ENCODE measurements around the gene CCDC83. TPM values are rescaled to one million over a fixed set of nuclear protein-coding genes. Genes with fewer than 3 reads are reported as not detected.

The CCDC83 gene
- total RNA-seq, result not detected
- long read RNA-seq, result 0 reads

GRCh38 chr11:85855341-85855656 is at the start of gene CCDC83:
CCDC83 (plus strand) TSS chr11:85855383; CDS start chr11:85865124, 9,741 bp downstream.
- H3K9me3 ChIP-seq (replicated peaks), result peaks cover 6% of the 10 kb centered on the region
- intact Hi-C loops (cut with micrococcal nuclease), result no loop called here
- peak within 1 kb of the TSS; percentile 91 for H3K27ac ChIP-seq (replicated peaks)
- H3K4me1 ChIP-seq, result peaks cover 13% of the 10 kb centered on the region
- DNase-seq, result no peak
- H3K4me3 ChIP-seq, result peak within 1 kb of the TSS; percentile 71
- TF ChIP-seq CTCF (IDR thresholded peaks at IDR 0.05; ENCODE audit: borderline replicate concordance), result no peak
- H3K27me3 ChIP-seq (ENCODE audit: low read depth), result no peaks in the 10 kb centered on the region
- H3K36me3 ChIP-seq, result no peaks in the 10 kb centered on the region

GRCh38 chr11:85805387-85805786 is 49.8 kb upstream of the CCDC83 start:
- no peak for TF ChIP-seq CTCF (IDR thresholded peaks at IDR 0.05; ENCODE audit: borderline replicate concordance)
- Histone ChIP-seq H3K9me3 (replicated peaks) (no peaks in the 10 kb centered on the region), H3K36me3 (no peaks in the 10 kb centered on the region), H3K27ac (replicated peaks) (no peak overlapping the region), H3K4me3 (no peak overlapping the region), H3K27me3 (ENCODE audit: low read depth) (no peaks in the 10 kb centered on the region), H3K4me1 (peaks cover 7% of the 10 kb centered on the region)
- no peak for DNase-seq
- intact Hi-C loops (cut with micrococcal nuclease), result no loop called here

GRCh38 chr11:85806016-85806415 is 49.2 kb upstream of the CCDC83 start:
- Histone ChIP-seq H3K4me3 (no peak overlapping the region), H3K4me1 (peaks cover 12% of the 10 kb centered on the region), H3K27ac (replicated peaks) (no peak overlapping the region), H3K9me3 (replicated peaks) (no peaks in the 10 kb centered on the region), H3K27me3 (ENCODE audit: low read depth) (no peaks in the 10 kb centered on the region), H3K36me3 (no peaks in the 10 kb centered on the region)
- TF ChIP-seq CTCF (IDR thresholded peaks at IDR 0.05; ENCODE audit: borderline replicate concordance), result no peak
- no peak for DNase-seq
- intact Hi-C loops (cut with micrococcal nuclease), result no loop called here

- peaks cover 17% of the 10 kb centered on the region for H3K4me1 ChIP-seq
- TF ChIP-seq CTCF (IDR thresholded peaks at IDR 0.05; ENCODE audit: borderline replicate concordance), result no peak
- no peaks in the 10 kb centered on the region for H3K36me3 ChIP-seq
- no peak overlapping the region for H3K27ac ChIP-seq (replicated peaks)
- no peak overlapping the region for H3K4me3 ChIP-seq
- H3K9me3 ChIP-seq (replicated peaks), result no peaks in the 10 kb centered on the region
- intact Hi-C loops (cut with micrococcal nuclease), result no loop called here
- H3K27me3 ChIP-seq (ENCODE audit: low read depth), result no peaks in the 10 kb centered on the region
- DNase-seq, result no peak
These were observed 48.3 kb upstream of the CCDC83 start for GRCh38 chr11:85806876-85807275.

- H3K4me1 ChIP-seq, result peaks cover 17% of the 10 kb centered on the region
- peak overlapping the region; percentile 80 for H3K4me3 ChIP-seq
- H3K9me3 ChIP-seq (replicated peaks), result no peaks in the 10 kb centered on the region
- no peak overlapping the region for H3K27ac ChIP-seq (replicated peaks)
- no peaks in the 10 kb centered on the region for H3K27me3 ChIP-seq (ENCODE audit: low read depth)
- DNase-seq, result no peak
- no peaks in the 10 kb centered on the region for H3K36me3 ChIP-seq
- intact Hi-C loops (cut with micrococcal nuclease), result no loop called here
- no peak for TF ChIP-seq CTCF (IDR thresholded peaks at IDR 0.05; ENCODE audit: borderline replicate concordance)
These were observed 46.0 kb upstream of the CCDC83 start for GRCh38 chr11:85809191-85809590.

GRCh38 chr11:85809863-85810262 is 45.3 kb upstream of the CCDC83 start:
- no peak overlapping the region for H3K27ac ChIP-seq (replicated peaks)
- H3K9me3 ChIP-seq (replicated peaks), result no peaks in the 10 kb centered on the region
- peaks cover 17% of the 10 kb centered on the region for H3K4me1 ChIP-seq
- DNase-seq, result no peak
- no peaks in the 10 kb centered on the region for H3K36me3 ChIP-seq
- TF ChIP-seq CTCF (IDR thresholded peaks at IDR 0.05; ENCODE audit: borderline replicate concordance), result no peak
- intact Hi-C loops (cut with micrococcal nuclease), result loop anchor here (10.0 kb wide), 1 partner anchor 115 kb away; no protein-coding TSS in a partner anchor
- peak overlapping the region; percentile 80 for H3K4me3 ChIP-seq
- H3K27me3 ChIP-seq (ENCODE audit: low read depth), result no peaks in the 10 kb centered on the region
